OCI-M1 (cell line): Measurements from ENCODE around the gene ME3.

Source experiments
- DNase-seq: peaks from one replicate; lab custom pipeline; 2025; lab: John Stamatoyannopoulos, UW

Gene ME3

GRCh38 chr11:86487671-86488070, 184.7 kb downstream of the ME3 start:
- DNase-seq, result no peak

DNA sequence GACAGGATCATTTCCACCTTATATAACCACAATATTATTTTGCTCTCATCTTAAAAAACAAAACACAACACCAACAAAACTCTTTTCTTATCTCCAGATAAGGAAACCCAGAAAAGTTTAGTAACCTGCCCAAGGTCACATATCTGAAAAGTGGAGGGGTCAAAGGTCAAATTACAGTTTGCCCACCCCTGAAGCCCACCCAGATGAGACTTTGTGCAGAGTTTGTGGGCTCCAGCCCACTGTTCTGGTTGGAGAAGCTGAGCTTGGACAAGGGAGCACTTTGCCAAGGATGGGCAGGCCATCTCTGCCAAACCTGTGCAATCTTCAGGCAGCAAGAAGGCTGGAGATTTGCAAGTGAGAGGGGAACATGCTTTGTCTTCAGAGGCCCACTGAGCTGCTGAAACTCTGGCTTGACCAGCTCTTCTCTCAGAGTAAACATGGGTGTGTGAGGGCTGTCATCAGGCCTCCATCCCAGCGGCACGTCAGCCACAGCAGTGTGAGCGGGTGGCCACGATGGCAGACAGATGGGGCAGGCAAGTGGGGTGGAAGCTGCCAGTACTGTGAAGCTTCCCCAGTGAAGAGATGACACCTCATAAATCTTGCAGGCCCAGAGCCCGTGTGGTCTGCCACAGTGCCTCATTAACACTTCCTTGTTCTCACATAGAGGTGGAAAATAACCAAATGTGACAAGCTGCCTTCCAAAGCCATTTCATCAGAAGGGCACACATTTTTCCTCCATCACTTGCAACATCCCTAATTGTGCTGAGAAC, 186.0 kb downstream of the ME3 start:
- DNase-seq, result peak; percentile 79

DNA sequence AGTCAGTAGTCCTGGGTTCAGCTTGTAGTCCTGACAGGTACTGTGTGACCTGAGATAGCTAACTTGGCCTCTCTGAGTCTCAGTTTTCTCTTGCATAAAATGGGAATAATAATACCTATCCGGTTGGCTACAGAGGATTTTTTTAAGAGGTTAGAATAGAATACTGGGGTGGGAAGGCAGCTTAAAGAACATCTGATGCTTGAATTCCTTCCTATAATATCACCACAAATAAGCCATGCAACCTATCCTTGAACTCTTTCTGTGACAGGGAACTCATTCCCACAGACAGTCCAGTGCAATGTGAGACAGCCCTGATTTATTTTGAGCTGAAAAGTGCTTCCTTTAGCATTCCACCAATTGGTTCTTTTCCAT, 187.6 kb downstream of the ME3 start:
- DNase-seq, result no peak

- DNase-seq, result peak; percentile 69
Observed at GRCh38 chr11:86483940-86484794, 188.2 kb downstream of the ME3 start.

DNA sequence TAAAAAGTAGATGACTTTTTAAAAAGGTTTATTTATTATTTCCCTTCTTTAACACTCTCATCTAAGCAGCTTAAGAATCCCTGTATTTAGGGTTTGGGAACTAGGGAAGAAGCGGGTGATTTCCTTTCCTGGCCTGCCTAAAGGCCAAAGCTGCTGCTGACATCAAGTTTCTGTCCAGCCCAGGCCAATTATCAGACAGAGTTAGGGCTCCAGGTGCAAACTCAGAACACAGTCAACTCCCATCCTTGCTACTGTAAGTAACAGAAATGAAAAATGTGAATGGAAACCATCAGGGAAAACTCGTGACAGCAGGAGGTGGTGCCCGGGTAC, 188.8 kb downstream of the ME3 start:
- no peak for DNase-seq

DNA sequence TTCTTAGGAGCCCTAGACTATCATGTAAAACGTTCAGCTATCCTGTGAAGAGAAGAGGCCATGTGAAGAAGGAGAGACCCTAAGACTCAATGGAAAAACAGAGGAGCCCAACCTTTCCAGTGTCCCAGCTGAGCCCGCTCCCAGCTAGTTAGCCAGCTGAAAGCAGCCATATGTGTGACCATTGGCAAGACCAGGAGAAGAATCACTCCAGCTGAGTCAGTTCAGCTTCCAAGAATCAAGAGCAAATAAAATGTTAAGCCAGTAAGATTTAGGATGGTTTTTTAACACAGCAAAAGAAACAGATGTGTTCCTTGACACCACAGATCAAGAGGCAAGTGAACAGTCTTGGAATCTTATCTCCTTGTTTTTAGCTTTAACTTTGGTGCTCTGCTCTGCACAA, 189.7 kb downstream of the ME3 start:
- DNase-seq, result no peak

DNA sequence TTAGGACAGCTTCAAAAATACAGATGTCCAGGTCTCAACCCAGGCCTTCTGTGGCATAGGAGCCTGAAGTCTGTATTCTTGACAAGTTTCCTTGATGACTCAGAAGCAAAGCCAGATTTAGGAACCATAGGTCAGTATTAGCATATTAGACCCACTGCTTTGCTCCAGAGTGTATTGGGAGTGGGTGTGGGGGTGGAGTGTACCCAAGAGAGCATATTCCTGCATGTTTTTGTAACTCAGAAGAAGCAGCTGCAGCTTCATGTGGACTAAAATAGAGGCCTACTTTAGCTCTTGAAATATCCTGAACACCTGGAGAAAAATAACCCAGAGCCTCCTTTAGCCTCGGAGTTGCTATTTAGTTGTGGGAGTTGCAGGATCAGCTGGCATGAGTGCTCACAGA, 191.0 kb downstream of the ME3 start:
- no peak for DNase-seq

- DNase-seq, result no peak
Observed at GRCh38 chr11:86478348-86478747, 194.1 kb downstream of the ME3 start.

GRCh38 chr11:86477495-86478155, 194.8 kb downstream of the ME3 start:
- DNase-seq, result peak; percentile 99

GRCh38 chr11:86476109-86476861, 196.1 kb downstream of the ME3 start:
- DNase-seq, result no peak

DNA sequence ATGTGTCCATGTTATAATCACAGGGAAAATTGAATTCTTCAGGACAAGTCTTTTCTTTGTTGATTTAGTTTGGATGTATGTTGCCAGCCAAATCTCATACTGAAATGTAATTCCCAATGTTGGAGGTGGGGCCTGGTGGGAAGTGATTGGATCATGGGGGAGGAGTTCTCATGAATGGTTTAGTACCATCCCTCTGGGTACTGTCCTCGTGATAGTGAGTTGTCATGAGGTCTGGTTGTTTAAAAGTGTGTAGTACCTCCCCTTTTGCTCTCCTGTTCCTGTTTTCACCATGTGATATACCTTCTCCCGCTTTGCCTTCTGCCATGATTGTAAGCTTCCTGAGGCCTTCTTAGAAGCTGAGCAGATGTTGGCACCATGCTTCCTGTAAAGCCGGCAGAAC, 197.4 kb downstream of the ME3 start:
- no peak for DNase-seq

- no peak for DNase-seq
Observed at GRCh38 chr11:86473991-86474833, 198.2 kb downstream of the ME3 start.

- peak; percentile 88 for DNase-seq
Observed at GRCh38 chr11:86469491-86470388, 202.7 kb downstream of the ME3 start.

GRCh38 chr11:86468169-86468568, 204.2 kb downstream of the ME3 start:
- no peak for DNase-seq

DNA sequence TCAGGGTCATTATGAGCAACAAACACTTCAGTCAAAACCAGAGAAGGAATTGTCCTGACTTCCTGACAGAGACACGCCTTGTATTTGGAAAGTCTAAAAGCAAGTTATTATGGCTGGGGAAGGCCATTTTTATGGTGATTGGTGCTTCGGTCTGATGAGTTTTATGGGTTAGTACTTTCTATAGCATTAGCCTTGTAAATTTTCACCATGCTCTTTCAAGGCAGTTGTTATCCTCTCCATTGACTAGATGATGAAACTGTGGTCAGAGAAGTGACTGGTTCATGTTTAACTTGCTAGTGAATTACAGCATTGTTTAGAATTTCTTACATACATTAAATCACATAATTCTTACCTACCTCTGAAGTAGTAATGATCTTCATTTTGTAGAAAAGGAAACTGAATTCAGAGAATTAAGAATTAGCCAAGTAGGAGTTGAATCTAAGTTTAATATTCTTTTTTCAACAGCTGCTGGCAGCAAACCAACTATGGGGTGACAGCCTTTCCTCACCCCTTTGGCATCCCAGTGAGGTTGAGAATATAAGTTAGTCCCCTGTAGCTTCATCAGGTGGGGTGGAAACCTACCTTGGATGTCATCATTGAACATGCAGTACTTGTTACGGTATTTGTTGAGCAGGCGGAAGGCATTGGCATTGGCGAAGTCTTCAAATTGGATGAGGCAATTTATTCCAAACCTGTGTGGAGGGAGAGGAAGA, 207.8 kb downstream of the ME3 start:
- no peak for DNase-seq

DNA sequence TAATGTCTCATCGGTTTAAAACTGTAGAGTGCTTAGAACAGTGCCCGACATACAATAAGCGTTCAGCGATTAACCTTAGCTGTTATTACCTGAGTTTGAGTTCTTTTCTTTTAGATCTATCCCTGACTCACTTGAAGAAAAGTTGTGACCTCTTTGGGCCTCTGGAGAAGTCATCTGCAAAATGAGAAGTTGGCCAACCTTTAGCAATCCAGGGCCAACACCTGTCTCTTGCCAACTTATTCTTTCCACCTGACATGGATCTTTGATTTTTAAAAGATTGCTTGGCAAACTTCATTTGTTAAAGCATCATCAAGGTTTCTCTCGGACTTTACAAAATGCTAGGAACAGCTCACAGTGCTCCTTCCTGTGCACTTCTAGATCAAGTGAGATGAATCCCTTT, 208.5 kb downstream of the ME3 start:
- no peak for DNase-seq

- DNase-seq, result no peak
Observed at GRCh38 chr11:86463120-86463519, 209.3 kb downstream of the ME3 start.

DNA sequence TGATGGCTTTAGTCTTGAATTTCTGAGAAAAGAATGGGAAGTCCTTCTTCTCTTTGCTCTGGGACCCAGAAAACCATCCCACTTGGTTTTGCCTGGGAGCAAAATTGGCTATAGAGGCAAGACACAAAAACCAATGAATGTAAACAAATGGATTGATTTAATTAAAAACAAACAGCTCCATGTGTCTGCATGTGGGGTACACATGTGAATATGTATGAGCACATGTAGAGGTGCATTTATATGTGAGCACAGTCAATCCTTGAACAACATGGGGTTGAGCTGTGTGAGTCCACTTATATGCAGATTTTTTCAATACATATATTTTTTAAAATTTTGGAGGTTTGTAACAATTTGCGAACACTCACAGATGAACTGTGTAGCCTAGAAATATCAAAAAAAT, 210.5 kb downstream of the ME3 start:
- DNase-seq, result no peak
